Measurements from ENCODE around the gene RNF224. TPM values are rescaled to one million over a fixed set of nuclear protein-coding genes. Genes with fewer than 3 reads are reported as not detected.

RNF224 gene
- polyA plus RNA-seq, 2 of the 4 experiments (the other 2 are of a cell fraction): 0.04 TPM; not detected in 1

GRCh38 chr9:137233143-137233980, 6.1 kb downstream of the RNF224 start:
- Histone ChIP-seq H3K4me1 (peaks cover 39% of the 10 kb centered on the region), H3K27ac (peak overlapping the region in 1 of 2 experiments; percentile 44; a peak in 1 of 6 replicates), H3K4me2 (no peak overlapping the region), H3K4me3 (no peak overlapping the region), H3K9me3 (no peaks in the 10 kb centered on the region)
- 77% methylated on average over 31 of the region's 40 CpGs for WGBS (ENCODE audit: missing lambda C conversion rate)
- no peak for TF ChIP-seq JUNB (IDR thresholded peaks at IDR 0.05)
- TF ChIP-seq EHF (CRISPR knock-in tag; IDR thresholded peaks at IDR 0.05): no peak
- TF ChIP-seq ZSCAN20 (CRISPR knock-in tag; IDR thresholded peaks at IDR 0.05): no peak
- no peak for TF ChIP-seq HOXA7 (CRISPR knock-in tag; IDR thresholded peaks at IDR 0.05)
- TF ChIP-seq PHF8 (IDR thresholded peaks at IDR 0.05; ENCODE audit: borderline replicate concordance, low read depth): no peak
- TF ChIP-seq, protein P1, sequence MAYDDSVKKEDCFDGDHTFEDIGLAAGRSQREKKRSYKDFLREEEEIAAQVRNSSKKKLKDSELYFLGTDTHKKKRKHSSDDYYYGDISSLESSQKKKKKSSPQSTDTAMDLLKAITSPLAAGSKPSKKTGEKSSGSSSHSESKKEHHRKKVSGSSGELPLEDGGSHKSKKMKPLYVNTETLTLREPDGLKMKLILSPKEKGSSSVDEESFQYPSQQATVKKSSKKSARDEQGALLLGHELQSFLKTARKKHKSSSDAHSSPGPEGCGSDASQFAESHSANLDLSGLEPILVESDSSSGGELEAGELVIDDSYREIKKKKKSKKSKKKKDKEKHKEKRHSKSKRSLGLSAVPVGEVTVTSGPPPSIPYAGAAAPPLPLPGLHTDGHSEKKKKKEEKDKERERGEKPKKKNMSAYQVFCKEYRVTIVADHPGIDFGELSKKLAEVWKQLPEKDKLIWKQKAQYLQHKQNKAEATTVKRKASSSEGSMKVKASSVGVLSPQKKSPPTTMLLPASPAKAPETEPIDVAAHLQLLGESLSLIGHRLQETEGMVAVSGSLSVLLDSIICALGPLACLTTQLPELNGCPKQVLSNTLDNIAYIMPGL (CRISPR knock-in tag; IDR thresholded peaks at IDR 0.05; ENCODE audit: borderline replicate concordance): no peak
- ATAC-seq (no peak), FAIRE-seq (no peak), DNase-seq (ENCODE audit: low read depth in 1 of 2, low spot score in 1 of 2) (no peak)
- CTCF ChIA-PET: interaction anchor here (0.6 to 8.6 kb wide), 7 partner anchors 10 to 205 kb away, joined by 3 to 71 read pairs (median 4); partner anchors contain the start of gene CYSRT1
- POLR2A ChIA-PET: no interaction called here

DNA sequence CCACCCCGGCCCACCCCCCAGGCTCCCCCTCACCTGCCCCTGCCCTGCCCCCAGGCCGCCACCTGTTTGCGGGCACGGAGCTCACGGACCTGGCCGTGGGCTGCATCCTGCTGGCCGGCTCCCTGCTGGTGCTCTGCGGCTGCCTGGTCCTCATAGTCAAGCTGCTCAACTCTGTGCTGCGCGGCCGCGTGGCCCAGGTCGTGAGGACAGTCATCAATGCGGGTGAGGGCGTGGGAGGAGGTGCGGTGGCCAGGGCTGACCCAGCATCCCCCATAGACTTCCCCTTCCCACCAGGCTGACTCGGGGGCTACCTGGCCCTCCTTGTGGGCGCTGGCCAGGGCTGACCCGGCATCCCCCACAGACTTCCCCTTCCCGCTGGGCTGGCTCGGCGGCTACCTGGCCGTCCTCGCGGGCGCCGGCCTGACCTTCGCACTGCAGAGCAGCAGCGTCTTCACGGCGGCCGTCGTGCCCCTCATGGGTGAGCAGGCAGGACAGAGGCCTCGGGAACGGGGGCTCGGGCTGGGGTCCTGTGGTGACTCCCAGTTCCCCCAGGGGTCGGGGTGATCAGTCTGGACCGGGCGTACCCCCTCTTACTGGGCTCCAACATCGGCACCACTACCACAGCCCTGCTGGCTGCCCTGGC, 6.9 kb downstream of the RNF224 start:
- no peak for FAIRE-seq
- POLR2A ChIA-PET: no interaction called here
- Histone ChIP-seq H3K4me3 (no peak overlapping the region), H3K27ac (peak overlapping the region in 1 of 2 experiments; percentile 44; a peak in 1 of 6 replicates), H3K4me2 (no peak overlapping the region), H3K4me1 (peaks cover 47% of the 10 kb centered on the region), H3K9me3 (no peaks in the 10 kb centered on the region)
- CTCF ChIA-PET: interaction anchor here (1.1 to 8.6 kb wide), 8 partner anchors 10 to 205 kb away, joined by 3 to 71 read pairs (median 4); partner anchors contain the start of genes CYSRT1 and SSNA1
- WGBS (ENCODE audit: missing lambda C conversion rate): 88% methylated on average over 30 of the region's 40 CpGs
- no peak for ATAC-seq
- TF ChIP-seq ELK1 (IDR thresholded peaks at IDR 0.05; ENCODE audit: low read depth, low read length) (no peak), TP53 (CRISPR knock-in tag; IDR thresholded peaks at IDR 0.05) (no peak), NPAS2 (CRISPR knock-in tag; IDR thresholded peaks at IDR 0.05; ENCODE audit: borderline replicate concordance) (no peak), BHLHE40 (IDR thresholded peaks at IDR 0.05; ENCODE audit: low read depth, low read length) (no peak), MAFK (IDR thresholded peaks at IDR 0.05; ENCODE audit: partially characterized antibody) (no peak), GATA3 (IDR thresholded peaks at IDR 0.05; ENCODE audit: borderline replicate concordance) (no peak), TFCP2L1 (CRISPR knock-in tag; IDR thresholded peaks at IDR 0.05) (no peak), FOSB (CRISPR knock-in tag; IDR thresholded peaks at IDR 0.05) (no peak), RAD21 (conservative IDR thresholded peaks at IDR 0.05 in 1 of 2, IDR thresholded peaks at IDR 0.05 in 1 of 2) (no peak), ZC3H11A (IDR thresholded peaks at IDR 0.05) (no peak), HOXB13 (CRISPR knock-in tag; IDR thresholded peaks at IDR 0.05; ENCODE audit: low read depth) (no peak), POLR2A (IDR thresholded peaks at IDR 0.05; ENCODE audit: low read length) (no peak), JUN (IDR thresholded peaks at IDR 0.05) (no peak), CEBPB (IDR thresholded peaks at IDR 0.05) (no peak)
- TF ChIP-seq, protein P2, sequence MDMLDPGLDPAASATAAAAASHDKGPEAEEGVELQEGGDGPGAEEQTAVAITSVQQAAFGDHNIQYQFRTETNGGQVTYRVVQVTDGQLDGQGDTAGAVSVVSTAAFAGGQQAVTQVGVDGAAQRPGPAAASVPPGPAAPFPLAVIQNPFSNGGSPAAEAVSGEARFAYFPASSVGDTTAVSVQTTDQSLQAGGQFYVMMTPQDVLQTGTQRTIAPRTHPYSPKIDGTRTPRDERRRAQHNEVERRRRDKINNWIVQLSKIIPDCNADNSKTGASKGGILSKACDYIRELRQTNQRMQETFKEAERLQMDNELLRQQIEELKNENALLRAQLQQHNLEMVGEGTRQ (IDR thresholded peaks at IDR 0.05): no peak
- TF ChIP-seq, protein P3, sequence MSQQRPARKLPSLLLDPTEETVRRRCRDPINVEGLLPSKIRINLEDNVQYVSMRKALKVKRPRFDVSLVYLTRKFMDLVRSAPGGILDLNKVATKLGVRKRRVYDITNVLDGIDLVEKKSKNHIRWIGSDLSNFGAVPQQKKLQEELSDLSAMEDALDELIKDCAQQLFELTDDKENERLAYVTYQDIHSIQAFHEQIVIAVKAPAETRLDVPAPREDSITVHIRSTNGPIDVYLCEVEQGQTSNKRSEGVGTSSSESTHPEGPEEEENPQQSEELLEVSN (IDR thresholded peaks at IDR 0.05; ENCODE audit: borderline replicate concordance, low read depth): no peak
- no peak for DNase-seq (ENCODE audit: low read depth in 1 of 2, low spot score in 1 of 2)
